ENCODE data around the gene BRD7. TPM values are rescaled to one million over a fixed set of nuclear protein-coding genes. Genes with fewer than 3 reads are reported as not detected.

The BRD7 gene
- total RNA-seq, 2 experiments from 2014 or later: 87.9 to 103 TPM

- intact Hi-C loops (cut with micrococcal nuclease): no loop called here
- no peak for DNase-seq
- H3K9me3 Mint-ChIP-seq: no peaks in the 10 kb centered on the region
- CTCF ChIA-PET: interaction anchor here (0.6 to 1.1 kb wide), 2 partner anchors 21 to 57 kb away, joined by 3 to 4 read pairs; no protein-coding TSS in a partner anchor
- H3K4me3 Mint-ChIP-seq: no peak overlapping the region
- POLR2A ChIA-PET: interaction anchor here (1.2 kb wide), 1 partner anchor 11 kb away, joined by 3 read pairs; no protein-coding TSS in a partner anchor
- H3K27ac Mint-ChIP-seq: no peak overlapping the region
- H3K36me3 Mint-ChIP-seq: peaks cover 32% of the 10 kb centered on the region
- H3K27me3 Mint-ChIP-seq: no peaks in the 10 kb centered on the region
- no peaks in the 10 kb centered on the region for H3K4me1 Mint-ChIP-seq (ENCODE audit: low read depth)
Observed at GRCh38 chr16:50297301-50298074, 71.3 kb downstream of the BRD7 start.

DNA sequence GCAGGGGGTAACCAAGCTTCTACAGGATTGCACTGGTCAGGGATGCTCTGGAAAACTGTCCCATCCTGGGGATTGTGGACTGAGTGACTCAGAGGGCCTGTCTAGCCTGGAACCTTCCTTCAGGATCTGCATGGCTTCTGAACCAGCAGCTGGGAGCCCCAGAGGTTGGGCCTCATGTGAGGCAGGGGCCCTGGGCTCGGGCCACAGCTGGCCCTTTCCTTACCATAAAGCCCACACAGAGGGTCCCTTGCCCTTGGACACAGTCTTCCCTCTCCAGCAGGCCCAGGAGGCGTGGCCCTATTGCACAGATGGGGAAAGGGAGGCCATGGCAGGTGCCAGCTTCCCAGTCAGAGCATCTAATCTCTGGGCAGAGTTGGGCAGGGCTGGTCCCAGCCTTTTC, 72.0 kb downstream of the BRD7 start:
- Mint-ChIP-seq H3K27me3 (no peaks in the 10 kb centered on the region), H3K36me3 (peaks cover 30% of the 10 kb centered on the region), H3K9me3 (no peaks in the 10 kb centered on the region), H3K4me1 (ENCODE audit: low read depth) (no peaks in the 10 kb centered on the region), H3K4me3 (no peak overlapping the region), H3K27ac (no peak overlapping the region)
- intact Hi-C loops (cut with micrococcal nuclease): no loop called here
- ChIA-PET POLR2A (no interaction called here), CTCF (interaction anchor here (0.6 kb wide), 1 partner anchor 20 kb away, joined by 4 read pairs; no protein-coding TSS in a partner anchor)
- DNase-seq: no peak

GRCh38 chr16:50295541-50296132, 73.2 kb downstream of the BRD7 start:
- DNase-seq: no peak
- ChIA-PET POLR2A (no interaction called here), CTCF (no interaction called here)
- peaks cover 26% of the 10 kb centered on the region for H3K36me3 Mint-ChIP-seq
- no peaks in the 10 kb centered on the region for H3K4me1 Mint-ChIP-seq (ENCODE audit: low read depth)
- no peaks in the 10 kb centered on the region for H3K9me3 Mint-ChIP-seq
- intact Hi-C loops (cut with micrococcal nuclease): no loop called here
- H3K27ac Mint-ChIP-seq: peak overlapping the region; percentile 6
- H3K27me3 Mint-ChIP-seq: no peaks in the 10 kb centered on the region
- no peak overlapping the region for H3K4me3 Mint-ChIP-seq

- POLR2A ChIA-PET: no interaction called here
- CTCF ChIA-PET: interaction anchor here (0.6 kb wide), 1 partner anchor 44 kb away, joined by 3 read pairs; no protein-coding TSS in a partner anchor
- Mint-ChIP-seq H3K4me1 (ENCODE audit: low read depth) (no peaks in the 10 kb centered on the region), H3K27ac (no peak overlapping the region), H3K36me3 (peaks cover 29% of the 10 kb centered on the region), H3K4me3 (no peak overlapping the region), H3K27me3 (no peaks in the 10 kb centered on the region), H3K9me3 (no peaks in the 10 kb centered on the region)
- intact Hi-C loops (cut with micrococcal nuclease): no loop called here
- DNase-seq: no peak
Observed at GRCh38 chr16:50294955-50295354, 73.8 kb downstream of the BRD7 start.

DNA sequence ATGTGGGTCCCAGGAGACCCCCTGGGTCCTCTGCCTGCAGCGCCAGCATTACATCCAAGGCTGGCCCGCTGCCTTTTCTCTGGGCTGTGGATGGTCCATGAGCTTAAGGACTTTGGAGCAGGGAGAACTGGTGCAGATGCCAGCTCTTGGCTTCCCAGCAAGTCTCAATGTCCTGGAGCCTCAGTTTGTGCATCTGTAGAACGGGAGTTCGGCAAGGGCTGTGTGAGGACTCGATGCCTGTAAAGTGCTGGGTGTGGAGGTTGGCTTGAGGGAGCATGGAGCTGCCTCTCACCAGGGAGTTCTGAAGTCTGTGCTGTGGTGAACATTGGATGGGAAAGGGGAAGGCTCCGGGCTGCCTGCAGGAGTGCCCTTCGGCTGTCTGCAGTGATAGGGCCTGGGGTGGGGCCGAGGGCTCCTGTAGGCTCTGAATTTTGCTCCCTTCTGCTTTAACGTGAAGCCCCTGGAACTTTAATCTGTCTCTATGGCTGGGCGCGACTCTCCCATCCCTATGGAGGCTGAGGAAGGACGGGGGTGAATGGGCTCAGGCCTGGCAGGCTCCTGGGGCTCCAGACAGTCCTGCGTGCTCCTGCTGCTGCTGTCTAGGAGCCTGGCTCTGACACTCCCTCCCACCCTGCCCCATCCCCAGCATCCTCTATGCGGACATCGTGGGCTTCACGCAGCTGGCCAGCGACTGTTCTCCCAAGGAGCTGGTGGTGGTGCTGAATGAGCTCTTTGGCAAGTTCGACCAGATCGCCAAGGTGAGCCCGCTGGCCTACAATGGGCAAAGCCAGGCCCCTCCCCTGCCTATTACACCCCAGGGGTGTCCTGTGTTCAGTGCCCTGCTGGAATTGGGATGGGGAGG, 74.6 kb downstream of the BRD7 start:
- Mint-ChIP-seq H3K27ac (no peak overlapping the region), H3K27me3 (no peaks in the 10 kb centered on the region), H3K4me1 (ENCODE audit: low read depth) (no peaks in the 10 kb centered on the region), H3K4me3 (no peak overlapping the region), H3K9me3 (no peaks in the 10 kb centered on the region), H3K36me3 (peaks cover 30% of the 10 kb centered on the region)
- POLR2A ChIA-PET: no interaction called here
- intact Hi-C loops (cut with micrococcal nuclease): no loop called here
- DNase-seq: no peak
- CTCF ChIA-PET: interaction anchor here (0.6 to 1.1 kb wide), 3 partner anchors 9 to 60 kb away, joined by 3 read pairs; no protein-coding TSS in a partner anchor

- intact Hi-C loops (cut with micrococcal nuclease): no loop called here
Observed at GRCh38 chr16:50293041-50293783, 75.6 kb downstream of the BRD7 start.

DNA sequence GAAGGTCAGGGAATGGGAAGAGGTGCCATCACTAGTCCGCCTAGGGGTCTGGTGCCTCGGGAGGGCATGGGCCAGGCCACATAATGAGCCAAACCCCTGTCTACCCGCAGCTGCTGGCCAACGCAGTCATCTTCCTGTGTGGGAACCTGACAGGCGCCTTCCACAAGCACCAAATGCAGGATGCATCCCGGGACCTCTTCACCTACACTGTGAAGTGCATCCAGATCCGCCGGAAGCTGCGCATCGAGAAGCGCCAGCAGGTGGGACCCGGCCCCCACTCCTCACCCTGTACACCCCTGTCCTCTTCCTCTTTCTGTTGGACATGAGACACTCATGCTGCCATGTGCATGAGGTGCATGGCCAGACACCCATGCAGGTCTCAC, 76.2 kb downstream of the BRD7 start:
- H3K27ac Mint-ChIP-seq: no peak overlapping the region
- no peak overlapping the region for H3K4me3 Mint-ChIP-seq
- H3K4me1 Mint-ChIP-seq (ENCODE audit: low read depth): peaks cover 4% of the 10 kb centered on the region
- intact Hi-C loops (cut with micrococcal nuclease): no loop called here
- no peaks in the 10 kb centered on the region for H3K27me3 Mint-ChIP-seq
- POLR2A ChIA-PET: no interaction called here
- CTCF ChIA-PET: no interaction called here
- no peak for DNase-seq
- H3K9me3 Mint-ChIP-seq: no peaks in the 10 kb centered on the region
- H3K36me3 Mint-ChIP-seq: peaks cover 36% of the 10 kb centered on the region

More at GRCh38 chr16:50293041-50293783, 75.6 kb downstream of the BRD7 start:
- ChIA-PET CTCF (interaction anchor here (1.1 kb wide), 2 partner anchors 8 to 61 kb away, joined by 3 read pairs; no protein-coding TSS in a partner anchor), POLR2A (no interaction called here)
- DNase-seq: no peak
- Mint-ChIP-seq H3K36me3 (peaks cover 35% of the 10 kb centered on the region), H3K4me3 (no peak overlapping the region), H3K27ac (no peak overlapping the region), H3K4me1 (ENCODE audit: low read depth) (peaks cover 4% of the 10 kb centered on the region), H3K9me3 (no peaks in the 10 kb centered on the region), H3K27me3 (no peaks in the 10 kb centered on the region)

DNA sequence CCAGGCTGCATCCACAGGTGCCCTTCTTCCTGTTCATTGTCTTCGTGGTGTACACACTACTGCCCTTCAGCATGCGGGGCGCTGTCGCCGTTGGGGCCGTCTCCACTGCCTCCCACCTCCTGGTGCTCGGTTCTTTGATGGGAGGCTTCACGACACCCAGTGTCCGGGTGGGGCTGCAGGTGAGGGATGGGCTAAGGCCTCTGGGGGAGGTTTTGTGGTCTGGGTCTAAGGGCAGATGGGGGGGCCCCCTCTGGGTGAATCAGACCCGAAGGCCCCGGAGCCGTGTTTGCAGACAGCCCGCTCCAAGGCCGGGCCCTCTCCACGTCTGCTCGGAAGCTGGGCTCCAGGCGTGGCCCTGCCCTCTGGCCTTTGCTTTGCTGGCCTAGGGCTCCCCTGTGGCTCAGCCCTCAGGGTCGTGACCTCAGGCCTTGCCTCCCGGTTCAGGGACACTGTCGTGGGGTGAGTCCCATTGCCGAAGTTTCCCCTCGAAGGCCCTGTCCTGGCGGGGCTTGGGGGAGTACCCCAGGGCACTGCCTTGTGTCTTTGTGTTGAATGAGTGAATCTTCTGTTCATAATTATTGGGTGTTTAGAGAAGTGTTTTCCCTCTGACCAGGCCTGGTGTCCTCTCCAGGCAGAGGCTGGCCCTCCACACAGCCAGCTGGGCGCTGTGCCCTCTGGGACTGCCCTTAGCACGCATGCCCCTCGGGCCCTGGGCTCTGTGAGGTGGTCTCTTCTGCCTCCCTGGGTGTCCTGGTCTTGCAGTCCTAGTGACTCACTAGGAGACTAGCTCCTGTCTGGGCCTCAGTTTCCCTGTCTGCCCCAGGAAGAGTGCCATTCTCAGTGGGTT, 76.8 kb downstream of the BRD7 start:
- Mint-ChIP-seq H3K27ac (no peak overlapping the region), H3K36me3 (peaks cover 37% of the 10 kb centered on the region), H3K4me3 (no peak overlapping the region), H3K4me1 (ENCODE audit: low read depth) (peaks cover 4% of the 10 kb centered on the region), H3K27me3 (no peaks in the 10 kb centered on the region), H3K9me3 (no peaks in the 10 kb centered on the region)
- ChIA-PET POLR2A (no interaction called here), CTCF (no interaction called here)
- DNase-seq: no peak
- intact Hi-C loops (cut with micrococcal nuclease): no loop called here

DNA sequence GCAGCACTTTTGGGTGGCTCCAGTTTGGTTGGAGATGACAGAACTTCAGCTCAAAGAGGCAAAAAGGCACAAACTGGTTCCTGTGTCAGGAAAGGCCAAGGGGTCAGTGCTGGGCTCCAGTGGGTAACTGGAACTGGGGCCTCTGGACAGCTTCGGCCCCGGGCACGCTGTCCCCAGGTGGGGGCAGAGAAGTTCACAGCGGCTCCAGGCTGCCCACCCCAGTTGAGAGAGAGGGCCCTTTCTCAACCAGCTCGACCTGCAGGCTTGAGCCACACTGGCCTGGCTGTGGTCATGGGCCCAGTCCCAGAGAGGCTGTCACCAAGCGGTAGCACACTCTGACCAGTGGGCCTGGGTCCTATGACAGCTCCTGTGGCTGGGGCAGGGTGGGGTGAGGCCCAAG, 77.9 kb downstream of the BRD7 start:
- H3K36me3 Mint-ChIP-seq: peaks cover 40% of the 10 kb centered on the region
- H3K4me1 Mint-ChIP-seq (ENCODE audit: low read depth): peaks cover 5% of the 10 kb centered on the region
- no peaks in the 10 kb centered on the region for H3K9me3 Mint-ChIP-seq
- DNase-seq: no peak
- H3K27me3 Mint-ChIP-seq: no peaks in the 10 kb centered on the region
- no peak overlapping the region for H3K4me3 Mint-ChIP-seq
- ChIA-PET POLR2A (no interaction called here), CTCF (no interaction called here)
- intact Hi-C loops (cut with micrococcal nuclease): no loop called here
- no peak overlapping the region for H3K27ac Mint-ChIP-seq

DNA sequence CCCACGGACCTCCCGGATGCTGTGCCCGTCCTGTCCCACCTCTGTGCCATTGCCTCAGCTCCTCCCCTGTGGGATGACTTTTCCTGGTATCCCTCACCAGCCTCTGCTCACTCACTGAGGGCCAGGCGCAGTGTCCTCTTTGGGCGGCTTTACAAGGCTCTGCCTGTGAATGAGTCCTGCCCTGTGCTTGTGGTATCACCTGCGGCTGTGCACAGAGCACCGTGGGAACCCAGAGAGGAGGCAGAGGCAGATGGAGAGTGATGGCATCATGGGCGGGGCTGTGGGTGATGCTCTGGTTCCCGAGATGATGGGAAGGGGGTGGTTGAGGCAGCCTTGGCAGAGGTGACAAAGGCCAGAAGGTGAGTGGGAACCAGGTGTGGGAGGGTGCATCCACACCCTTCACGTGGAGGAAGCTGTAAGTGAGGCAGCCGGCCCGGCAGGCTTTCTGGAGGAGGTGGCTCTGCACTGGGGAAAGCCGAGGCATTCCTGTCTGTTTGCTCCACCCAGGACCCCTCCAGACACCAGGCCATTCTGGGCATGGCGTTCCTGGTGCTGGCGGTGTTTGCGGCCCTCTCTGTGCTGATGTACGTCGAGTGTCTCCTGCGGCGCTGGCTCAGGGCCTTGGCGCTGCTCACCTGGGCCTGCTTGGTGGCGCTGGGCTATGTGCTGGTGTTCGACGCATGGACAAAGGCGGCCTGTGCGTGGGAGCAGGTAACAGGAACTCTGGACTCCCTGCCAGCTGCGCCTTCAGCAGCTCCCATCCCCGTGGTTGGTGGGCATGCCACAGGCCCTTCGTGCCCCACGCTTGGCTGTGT, 78.6 kb downstream of the BRD7 start:
- no peak overlapping the region for H3K27ac Mint-ChIP-seq
- no peak overlapping the region for H3K4me3 Mint-ChIP-seq
- POLR2A ChIA-PET: interaction anchor here (1.4 kb wide), 1 partner anchor 10 kb away, joined by 4 read pairs; no protein-coding TSS in a partner anchor
- no peaks in the 10 kb centered on the region for H3K27me3 Mint-ChIP-seq
- CTCF ChIA-PET: no interaction called here
- DNase-seq: no peak
- intact Hi-C loops (cut with micrococcal nuclease): no loop called here
- H3K36me3 Mint-ChIP-seq: peaks cover 37% of the 10 kb centered on the region
- H3K4me1 Mint-ChIP-seq (ENCODE audit: low read depth): peaks cover 11% of the 10 kb centered on the region
- no peaks in the 10 kb centered on the region for H3K9me3 Mint-ChIP-seq
